Stimulated activated CD4-positive, alpha-beta T cell treated with anti-CD3 and anti-CD28 coated beads, Interleukin-2, amount 100 ng/mL, for 4 hours (primary cell): ENCODE data around the gene MEG3.

Source experiments
- DNase-seq: peaks from one replicate; pipeline ENCODE4 v3.0.0-alpha.2; 2020; ENCODE audit warnings: low read depth

Gene MEG3

DNA sequence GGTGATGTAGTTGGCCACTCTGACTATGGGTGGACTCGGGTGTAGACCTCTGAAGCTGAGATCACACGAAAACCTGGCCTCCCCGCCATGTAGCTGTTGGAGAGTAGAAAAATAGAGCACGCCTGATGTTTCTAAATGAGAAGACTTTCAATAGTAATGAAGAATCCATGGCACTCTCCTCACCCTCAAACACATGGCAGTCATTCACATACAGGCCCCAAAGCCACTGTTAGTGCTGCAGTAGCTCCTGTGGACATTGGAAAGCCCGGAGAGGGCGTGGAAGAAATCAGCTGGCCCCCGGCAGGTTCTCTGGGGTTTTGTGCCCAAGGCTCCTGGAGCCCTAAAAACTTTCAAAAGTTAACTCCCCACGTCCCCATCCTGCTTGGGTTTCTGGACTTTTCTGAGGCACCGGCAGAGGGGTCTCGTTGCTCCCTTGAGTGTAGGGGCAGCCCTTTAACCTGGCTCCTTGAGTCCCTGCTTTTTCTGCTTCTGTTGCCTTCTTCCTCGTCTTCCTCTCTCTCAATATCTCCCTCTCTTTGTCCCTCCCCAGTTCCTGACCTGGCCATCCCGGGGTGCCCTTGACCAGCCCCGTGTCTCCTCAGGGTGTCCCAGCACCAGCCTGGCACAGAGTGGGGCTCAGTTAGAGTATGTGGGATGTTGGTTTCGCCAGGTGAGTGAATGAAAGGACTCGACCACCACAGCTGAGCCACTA is 8.3 kb downstream of the MEG3 start:
- no peak for DNase-seq

DNA sequence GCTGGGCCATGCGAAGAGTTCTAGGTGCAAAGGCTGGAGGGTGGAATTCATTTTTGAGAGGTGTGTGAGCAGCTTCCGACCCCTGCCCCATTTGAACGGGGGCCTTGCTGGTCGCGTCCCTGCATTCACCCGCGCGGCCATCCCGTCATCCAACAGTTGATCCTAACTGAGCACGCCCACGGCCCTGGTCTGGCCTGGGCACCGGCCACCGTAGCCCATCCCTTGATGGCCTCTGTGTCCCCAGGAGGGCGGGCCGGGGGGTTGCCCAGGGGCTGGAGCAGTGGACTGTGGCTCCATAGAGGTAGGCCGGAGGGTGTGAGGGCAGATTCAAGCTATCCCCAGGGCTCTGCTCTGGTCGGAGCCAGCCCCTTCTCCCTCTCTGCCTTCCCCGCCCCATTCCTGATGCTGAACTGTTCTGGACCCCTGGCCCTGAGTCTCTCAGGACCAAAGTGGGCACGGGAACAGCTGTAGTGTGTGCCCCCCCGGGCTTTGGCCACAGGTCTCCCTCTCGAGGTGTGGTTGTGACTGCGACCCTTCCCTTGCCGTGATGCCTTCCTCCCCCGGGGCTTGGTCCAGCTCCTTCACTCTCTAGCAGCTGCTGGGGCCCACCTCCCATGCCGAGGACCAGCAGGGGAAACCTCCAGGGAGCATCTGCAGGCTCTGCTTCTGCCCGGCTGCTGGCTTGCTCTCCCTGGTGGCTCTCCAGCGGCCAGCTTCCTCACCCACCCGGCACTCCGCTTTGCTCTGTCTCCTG is 9.1 kb downstream of the MEG3 start:
- DNase-seq, result no peak

DNA sequence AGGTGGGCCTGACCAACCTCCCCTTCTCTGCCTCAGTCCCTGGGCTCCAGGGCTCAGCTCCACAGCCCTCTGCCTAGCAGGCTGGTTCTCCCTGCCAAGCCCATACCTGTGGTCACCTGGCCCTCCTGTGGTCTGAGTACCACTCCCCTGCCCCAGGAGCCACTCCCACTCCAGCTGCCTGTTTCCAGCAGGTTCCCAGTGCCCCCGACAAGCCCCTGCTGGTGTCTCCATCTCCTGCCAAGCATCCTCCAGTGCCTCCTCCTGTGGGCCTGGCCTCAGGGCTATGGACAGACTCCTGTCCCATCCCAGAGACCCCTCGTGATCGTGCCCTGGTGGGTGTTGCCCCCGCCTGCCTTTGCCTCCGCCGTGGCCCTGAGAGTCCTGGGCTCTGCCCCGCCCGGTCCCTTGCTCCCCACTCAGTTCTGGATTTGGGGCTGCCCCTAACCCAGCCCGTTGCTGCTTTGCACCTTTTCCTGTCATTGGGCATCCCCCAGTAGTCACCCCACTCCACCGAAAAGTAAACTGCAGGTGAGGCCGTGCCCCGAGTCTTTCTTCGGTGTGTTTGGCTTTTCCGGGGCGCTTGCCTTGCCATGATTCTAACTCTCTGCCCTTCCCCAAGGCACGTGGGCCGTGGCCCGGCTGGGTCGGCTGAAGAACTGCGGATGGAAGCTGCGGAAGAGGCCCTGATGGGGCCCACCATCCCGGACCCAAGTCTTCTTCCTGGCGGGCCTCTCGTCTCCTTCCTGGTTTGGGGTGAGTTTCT is 9.8 kb downstream of the MEG3 start:
- DNase-seq, result no peak

DNA sequence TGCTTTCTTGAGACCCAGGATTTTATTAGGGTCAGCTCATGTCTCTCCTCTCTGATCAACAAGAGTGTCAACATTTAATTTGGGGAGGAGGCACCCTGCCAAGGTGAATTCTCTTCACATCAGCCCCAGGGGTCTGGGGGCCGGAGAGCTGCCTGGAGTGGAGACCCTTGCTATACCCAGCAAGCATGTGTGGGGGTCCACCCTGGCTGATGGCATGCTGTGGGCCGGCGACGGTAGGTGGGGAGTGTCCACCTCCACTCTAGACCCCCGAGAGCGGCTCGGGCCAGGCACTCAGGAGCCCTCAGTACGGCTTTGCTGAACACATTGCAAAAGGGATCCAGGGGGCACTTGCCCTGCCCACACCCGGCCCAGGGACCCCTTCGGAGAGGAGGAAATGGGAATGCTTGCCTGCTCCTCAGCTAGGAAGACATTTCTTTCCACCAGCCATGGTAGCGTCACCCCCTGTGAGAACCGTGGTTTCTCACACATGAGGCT is 10.4 kb downstream of the MEG3 start:
- DNase-seq, result no peak

DNA sequence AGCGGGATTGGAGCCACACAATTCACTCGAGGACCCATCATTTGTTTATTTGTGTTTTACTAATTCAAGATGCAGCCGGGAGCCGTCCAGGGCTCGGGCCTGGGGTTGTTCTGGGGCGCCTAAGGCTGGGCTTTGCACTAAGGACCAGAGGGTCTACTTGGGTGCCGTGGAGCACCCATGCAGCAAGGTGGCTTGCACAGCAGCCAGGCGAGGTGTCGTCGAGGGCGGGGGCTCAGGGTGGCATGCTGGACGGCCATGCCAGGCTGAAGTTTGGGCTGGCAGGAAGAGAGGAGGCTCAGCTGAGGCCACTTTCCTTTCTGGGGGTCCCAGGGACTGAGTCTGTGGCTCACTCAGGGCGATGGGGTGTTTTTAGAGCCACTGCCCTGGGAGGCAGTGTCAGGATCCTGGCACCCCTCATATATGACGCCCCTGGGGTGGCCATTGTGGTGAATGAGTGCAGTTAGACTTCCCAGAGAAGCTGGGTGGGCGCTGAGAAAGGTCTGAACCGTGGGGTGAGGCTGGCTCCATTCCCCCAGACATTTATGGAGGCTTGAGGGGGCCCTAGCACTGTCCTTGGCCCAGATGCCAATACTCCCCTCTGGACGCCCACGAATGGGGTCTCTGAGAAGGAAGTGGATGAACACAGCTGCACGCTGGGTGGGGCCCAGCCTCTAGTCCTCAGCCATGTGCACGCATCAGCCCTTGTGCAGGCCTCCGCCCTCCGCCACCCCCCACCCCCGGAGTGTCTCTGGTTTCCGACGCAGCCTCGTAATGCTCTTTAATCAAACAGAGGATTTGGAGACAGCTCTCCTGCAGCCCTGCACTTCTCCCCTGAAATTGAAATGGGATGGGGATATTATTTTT is 11.3 kb downstream of the MEG3 start:
- DNase-seq, result no peak

DNA sequence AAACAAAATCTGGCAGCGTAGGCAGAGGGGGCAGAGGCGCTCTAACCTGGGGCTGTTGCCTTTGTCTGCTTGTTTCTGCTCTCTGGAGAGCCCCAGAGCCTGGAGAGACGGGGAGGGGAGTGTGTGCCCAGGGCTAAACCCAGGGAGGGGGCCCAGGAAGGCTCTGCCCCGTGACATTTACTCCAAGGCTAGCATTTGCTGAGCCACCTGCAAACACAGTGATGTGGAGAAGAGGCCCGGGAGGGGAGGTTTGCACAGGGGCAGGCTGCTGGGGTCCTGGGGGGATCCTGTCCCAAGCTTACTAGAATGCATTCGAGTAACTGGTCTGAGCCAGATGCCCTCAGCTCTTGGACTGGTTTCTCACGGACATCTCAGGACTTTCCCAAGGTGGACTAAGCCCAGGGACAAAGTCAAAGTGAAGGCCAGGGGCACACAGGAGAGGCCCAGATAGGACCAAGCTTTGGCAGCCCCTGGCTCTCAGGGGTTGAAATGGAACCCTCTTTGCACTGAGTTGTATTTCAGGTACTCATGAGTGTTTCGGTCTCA is 12.0 kb downstream of the MEG3 start:
- no peak for DNase-seq

DNA sequence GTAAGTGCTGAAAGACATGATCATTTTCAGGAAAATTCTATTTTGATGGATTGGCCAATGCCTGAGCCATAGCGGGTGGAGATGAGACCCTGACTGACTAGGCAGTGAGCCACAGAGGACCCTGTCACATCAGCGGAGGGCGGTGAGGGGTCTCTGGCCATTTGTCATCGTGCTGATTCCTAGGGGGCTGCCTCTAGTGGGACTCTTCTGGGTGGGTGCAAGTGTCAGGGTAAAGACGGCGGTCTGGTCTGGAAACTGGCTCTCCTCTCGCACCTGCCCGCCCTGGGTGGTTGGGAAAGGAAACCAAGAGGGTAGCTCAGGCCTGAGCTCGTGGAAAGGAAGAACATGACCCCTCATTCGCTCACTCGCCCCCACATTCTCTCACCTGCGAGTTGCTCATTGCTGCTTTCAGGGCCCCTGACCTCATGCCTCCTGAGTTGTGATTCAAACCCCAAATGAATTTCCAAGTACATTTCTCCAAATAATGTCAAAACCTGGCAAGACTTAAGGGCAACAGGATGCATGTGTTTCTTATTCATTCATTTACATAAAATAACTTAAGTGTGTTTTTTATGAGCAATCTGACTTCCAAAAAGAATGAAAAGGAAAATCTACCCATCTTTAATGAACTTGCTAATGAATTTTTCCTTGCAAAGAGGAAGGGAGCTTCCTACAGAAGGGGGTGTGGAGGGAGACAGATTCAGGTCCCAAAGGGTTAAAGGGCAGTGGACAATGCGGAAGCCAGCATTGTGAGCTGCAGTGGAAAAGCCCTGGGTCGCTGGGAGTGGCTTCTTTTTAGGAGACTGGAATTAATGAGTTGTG is 12.8 kb downstream of the MEG3 start:
- no peak for DNase-seq

DNA sequence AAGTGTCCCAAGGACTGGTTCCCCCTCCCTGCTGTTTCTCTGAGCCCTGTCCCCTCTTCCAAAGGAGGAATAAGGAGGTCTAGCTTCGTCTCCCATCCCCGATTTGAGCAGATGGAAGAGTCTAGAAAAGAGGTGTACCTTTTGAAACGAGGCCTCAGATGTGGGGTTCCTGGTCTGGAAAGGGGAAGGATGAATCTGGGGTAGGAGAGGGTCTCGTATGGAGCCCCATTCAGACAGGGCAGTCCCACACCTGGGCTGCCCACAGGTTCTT is 13.3 kb downstream of the MEG3 start:
- DNase-seq, result no peak

DNA sequence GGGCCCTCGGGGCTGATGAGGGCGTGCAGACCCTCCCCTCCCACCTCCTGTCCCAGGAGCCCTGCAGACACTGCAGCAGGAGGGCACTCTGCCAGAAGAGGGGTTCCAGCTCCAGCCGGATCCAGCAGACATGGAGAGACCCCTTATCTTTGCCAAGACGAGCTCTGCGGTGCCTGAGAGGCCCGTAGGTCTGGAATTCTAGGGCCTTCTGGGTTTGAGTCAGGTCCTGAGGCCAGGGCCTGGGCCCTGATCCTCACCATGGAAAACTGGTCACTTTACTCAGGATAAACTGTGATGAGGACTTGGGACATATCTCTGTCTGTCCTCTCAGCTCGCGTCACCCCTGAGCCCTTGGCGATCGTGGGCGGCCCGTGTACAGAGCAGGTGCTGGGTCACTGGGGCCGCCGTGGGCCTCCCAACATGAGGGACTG is 13.8 kb downstream of the MEG3 start:
- no peak for DNase-seq

DNA sequence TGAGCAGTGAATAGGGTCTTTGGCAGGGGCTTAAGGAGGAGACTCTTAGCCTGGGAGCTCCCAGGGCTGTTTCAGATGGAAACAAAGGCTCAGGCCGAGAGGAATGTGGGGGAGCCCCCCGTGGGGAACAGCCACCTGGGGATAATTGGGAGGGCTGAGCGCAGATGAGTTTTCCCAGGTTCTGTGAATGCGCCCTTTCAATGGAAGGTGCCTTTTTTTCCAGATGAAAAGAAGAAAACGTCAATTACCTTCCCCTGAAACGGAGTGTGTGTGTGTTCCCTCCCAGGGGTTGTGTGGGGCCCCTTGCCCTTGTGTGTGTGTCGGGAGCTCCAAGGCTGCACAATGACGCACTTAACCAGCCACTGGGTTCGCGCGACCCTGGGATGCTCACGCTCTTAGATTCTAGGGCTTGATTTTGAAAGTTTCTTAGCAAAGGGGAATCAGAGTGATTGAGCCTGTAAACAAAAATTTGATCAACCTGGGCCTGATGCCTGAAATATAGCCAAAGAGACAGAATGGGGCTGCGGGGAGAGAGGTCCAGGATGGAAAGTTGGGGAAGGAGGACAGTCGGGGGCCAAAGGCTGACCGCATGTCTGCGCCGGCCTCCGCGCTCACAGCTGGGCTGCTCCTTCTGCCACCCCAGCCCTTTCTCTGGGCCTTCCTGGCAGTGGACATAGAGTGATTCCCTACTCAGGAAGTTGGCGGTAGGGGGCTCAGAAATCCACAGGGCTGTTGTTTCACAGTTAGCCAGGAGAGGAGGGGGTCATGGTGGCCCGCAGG is 14.6 kb downstream of the MEG3 start:
- no peak for DNase-seq

DNA sequence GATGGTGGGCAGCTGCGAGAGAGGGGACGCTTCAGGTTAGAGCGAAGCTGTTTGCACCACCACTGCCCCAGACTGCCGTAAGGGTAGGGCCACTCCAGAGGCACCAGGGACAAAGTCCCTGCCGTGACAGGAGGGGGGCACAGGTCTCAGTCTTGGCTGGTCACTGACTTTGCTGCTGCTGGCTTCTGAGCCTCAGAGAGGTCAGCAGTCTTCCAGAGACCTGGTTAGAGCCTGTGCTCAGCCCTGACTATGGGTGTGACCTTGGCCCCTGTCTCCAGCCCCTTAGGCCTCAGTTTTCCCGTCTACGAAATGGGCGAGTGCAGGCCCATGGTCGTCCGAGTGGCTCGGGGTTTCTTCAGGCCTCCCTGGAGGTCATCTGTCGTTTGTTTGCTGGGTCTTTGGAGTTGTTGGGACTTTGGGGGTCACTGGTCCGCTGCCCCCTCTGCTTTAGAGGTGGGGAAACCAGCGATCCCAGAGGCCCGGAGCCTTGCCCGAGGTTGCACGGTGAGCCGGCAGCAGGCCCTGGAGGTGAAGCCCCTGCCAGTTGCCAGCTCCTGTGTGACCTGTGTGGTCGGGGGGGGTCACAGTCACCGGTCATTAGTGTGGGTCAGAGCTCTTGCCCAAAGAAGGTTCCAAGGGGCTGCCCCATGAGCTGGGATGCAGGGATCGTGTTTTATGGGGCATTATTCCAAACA is 15.3 kb downstream of the MEG3 start:
- DNase-seq, result no peak

DNA sequence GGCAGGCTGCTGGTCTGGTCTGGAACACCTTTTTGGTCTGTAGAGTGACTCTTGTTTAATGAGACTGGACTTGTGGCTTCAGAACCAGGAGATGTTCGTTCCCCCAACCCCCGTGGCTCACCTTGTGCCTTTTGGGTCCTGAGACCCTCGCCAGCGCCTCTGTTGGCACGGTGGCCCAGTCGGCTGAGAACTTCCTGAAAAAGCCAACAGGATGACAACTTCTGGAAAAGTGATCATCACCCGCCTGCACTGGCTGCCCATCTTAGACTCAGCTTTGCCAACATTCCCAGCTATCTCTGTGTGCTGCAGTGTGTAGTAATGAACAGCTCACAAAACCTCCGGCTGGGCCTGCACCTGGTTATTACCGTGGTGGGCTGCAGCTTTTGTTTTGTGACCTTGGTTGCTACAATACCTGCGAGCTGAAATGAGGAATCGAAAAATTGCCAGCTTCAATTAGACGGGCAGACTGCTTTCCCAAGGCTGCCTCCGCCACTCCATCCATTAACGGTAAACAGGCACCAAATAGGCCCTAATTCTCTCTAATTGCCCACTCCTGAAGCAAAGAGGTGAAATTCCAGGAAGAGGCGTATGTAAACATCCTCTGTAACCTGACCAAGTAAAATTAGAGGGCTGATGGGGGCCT is 16.0 kb downstream of the MEG3 start:
- DNase-seq, result no peak

DNA sequence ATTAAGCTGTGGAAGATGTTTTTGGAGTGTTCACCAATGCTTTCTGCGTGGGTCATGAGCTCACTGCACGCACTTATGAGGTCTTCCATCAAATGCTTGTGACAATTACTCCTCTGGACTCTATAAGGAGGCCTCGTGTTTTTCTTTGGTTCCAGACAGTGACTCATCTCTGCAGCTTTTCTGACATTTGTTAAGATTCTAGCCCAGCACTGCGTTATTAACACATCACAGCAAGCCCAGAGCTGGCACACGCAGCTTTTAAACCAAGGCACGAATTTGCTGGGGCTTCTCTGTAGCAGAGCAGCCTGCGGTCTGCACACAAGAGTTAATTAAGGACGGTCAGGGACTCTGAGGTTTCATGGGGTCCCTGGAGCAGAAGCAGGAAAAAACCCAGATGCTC is 16.9 kb downstream of the MEG3 start:
- no peak for DNase-seq

DNA sequence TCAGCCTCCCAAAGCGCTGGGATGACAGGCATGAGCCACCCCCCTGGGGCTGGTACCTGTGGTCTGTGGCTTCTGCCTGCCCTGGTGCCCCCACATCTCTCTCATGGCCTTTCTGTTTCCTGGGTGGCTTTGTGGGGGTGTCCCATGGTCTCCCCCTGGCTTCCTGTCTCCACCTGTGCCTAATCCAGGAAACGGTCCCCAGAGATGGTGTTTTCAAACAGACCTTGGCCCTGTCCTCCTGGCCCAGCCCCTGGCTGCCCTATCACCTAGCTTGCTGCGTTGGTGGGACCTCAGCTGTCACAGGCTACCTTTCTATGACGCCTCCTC is 18.1 kb downstream of the MEG3 start:
- no peak for DNase-seq

DNA sequence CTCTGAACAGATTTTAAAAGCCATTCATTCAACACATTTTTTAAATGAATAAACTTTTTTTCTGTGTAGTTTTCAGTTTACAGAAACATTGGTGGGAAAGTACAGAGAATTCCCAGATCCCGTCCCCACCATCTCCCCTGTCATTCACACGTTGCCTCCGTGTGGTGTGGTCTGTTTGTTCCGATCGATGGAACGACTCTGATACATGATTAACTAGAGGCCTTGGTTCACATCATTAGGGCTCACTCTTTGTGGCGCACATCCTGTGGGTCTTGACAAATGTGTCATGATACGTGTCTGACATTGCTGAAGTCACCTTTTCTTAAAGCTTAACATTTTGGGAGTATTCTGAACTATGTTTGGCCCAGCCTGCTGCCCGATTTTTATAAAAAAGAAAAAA is 18.5 kb downstream of the MEG3 start:
- no peak for DNase-seq

DNA sequence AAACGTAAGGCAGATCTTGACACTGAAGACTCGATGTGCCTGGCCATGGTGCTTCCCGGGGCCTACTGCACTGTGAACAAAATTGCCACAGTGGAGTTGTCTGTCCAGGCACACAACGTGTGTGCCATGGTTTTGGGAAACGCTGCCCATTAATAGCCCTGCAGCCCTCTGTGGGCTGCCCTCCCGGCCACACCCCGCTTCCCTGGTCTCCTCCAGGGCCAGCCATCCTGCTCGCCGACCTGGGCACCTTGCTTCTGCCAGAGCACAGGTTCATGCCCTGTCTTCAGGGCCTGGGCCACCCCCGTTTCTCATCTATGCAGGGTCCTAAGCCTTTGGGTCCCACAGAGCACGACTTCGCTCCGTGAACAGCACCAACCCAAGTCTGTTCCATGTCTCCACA is 18.9 kb downstream of the MEG3 start:
- no peak for DNase-seq

DNA sequence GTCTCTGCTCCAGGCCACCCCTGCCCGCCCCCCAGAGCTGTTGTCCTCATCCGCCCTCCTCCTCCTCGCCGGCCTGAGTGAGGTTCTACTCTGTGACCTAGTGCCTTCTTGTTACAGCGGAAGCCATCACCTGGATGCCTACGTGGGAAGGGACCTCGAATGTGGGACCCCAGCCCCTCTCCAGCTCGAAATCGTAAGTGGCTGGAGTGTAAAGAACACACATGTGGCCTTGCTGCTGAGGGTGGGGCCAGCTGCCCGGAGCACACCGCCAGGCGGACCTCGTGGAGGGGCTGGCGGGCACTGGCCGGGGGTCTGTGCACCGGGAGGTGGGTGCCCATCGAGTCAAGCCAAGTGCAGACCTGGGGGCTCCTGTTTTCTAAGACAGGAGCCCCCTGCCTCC is 19.4 kb downstream of the MEG3 start:
- DNase-seq, result no peak

DNA sequence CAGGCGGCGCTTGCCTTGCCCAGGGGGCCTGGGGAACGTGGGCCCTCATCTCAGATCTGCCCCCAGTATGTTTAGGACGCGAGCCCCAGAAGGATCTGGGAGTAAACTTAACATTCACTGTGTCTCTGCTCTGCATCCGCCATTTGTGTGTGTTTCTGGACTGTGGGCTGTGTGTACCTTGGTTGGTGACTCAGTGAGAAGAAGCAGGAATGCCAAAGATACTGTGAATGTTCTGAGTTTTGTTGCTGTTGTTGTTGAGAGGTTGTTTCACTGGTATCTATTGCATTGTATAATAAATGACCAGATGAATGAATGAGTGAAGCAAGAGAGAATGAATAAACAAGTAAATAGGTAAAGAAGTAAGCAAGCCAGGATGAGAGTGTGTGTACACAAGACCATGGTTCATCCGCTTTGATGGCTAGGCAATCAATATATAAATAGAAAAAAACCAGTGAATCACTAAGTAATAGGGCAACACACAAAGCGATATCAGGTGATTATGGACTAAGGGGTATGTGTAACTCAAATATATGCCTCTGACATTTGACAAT is 20.5 kb downstream of the MEG3 start:
- DNase-seq, result no peak
